HG02623 (cell line): Measurements from ENCODE around the gene ANKRD13D.
"Not testable (repeated sequence)": the region's sequence is repeated elsewhere in the genome, so short reads cannot be mapped to it uniquely, and the experiment has no call there.

Experiments
- ATAC-seq: cut with Tn5 transposase; IDR thresholded peaks from one replicate; pipeline ENCODE4 v1.9.1; 2021; ENCODE audit warnings: moderate library complexity; ENCODE audit not compliant: unreplicated experiment

Gene ANKRD13D

DNA sequence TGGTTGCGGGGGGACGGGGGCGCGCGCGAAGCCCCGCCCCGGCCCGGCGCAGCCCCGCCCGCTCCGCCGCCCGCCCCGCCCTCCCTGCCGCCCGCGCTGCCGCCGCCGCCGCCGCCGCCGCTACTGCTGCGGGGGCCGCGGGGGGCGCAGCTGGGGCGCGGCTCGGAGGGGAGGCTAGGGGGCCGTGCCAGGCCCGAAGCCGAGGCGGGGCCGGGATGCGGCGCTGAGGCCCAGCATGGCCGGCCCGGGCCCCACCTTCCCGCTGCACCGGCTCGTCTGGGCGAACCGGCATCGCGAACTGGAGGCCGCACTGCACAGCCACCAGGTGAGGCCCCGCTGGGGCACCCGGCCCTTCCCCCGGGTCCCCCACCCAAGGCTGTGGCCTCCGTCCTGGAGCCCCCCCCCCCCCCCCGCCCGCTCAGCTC lies at the start of gene ANKRD13D:
TSS of gene ANKRD13D (plus strand) at position 78 of the 425 bp plus-strand sequence. CDS start at position 236, 158 bp downstream.
- no peak for ATAC-seq

DNA sequence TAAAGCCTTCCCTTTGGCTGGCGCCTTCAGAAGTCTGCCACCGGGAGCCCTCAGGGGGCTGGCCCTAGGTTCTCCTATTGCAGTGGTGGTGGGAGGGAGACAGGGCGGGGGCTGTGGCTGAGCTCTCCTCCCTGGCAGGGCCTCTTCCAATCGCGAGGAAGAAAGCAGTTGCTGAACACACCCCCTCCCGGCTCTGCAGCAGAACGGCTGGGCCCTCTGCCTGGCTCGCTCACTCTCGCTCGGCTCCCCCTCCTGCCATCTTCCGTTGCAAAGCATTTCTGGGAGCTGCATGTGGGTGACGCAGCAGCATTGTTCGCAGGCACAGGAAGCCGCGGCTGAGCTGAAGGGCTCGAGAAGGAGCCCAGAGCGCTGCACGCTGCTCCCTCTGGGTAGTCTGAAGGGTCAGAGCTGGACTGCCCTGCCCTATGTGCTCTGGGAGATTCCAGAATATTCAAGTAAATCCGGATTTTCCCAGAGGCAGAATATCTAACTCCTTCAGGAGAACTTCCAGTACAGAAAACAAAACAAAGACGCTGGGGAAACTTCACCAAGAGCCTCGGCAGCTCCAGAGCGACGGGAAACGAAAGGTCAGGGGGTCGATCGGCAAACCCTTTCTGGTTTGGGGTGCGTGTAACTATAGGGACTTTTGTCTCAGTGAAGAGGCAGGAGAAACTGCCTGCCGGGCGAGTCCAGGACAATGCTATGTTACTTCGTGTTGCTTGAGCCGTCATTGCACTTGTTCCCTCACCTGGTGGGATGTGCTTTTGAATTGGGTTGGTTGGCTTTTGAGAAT lies 49.1 kb upstream of the ANKRD13D start:
- peak; percentile 81 for ATAC-seq

DNA sequence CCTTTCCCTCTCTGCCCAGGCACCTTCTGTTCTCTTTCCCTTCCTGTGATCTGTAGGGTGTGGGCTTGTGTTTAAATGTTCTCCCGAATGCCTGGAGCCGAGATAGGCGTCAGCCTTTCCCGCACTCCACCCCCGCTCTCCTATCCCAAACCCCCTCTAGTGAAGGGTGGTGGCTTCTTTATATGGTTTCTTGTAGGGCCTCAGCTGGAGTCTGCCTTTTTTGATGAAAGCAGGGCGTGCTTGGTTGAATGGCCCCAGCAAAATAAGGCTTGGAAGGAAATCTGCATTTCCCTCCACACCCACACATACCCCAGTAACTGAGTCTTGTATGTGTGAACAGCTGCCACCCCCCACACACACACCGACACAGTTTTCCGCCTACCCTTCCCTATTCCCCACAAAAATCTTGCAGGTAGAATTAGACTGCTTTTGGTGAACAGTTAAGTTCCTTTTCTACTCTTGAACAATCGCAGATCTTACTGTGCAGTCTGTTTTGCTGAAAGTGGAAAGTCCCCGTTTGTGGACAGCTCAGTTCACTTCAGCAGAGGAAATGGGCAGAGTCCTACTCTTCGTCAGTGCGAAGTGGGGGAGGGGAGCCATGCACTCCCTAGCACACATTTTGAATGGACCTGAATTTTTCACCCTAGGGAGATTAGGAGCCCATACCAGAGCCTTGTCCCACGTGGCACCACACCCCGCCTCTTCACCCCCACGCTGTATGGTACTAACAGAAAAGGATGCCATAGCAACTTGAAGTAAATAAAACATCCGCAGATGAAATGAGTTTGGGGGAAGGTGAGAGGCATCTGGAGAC lies 48.3 kb upstream of the ANKRD13D start:
- ATAC-seq, result no peak

DNA sequence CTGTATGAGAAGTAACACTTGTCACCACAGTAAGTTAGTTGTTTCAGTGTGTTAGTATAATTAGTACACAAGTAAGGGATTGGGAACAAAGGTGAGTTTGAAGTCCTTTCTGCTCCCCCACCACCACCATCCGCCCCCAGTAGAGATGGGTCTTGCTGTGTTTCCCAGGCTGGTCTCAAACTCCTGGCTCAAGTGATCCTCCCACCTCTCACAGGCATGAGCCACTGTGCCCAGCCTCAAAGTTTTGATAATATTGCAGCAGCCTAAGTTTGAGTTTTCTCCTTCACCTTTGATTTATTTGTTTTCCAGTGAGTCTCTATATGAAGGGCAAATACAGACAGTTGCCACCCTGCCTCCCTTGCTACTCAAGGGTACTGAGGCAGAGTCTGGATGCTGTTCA lies 46.6 kb upstream of the ANKRD13D start:
- no peak for ATAC-seq

DNA sequence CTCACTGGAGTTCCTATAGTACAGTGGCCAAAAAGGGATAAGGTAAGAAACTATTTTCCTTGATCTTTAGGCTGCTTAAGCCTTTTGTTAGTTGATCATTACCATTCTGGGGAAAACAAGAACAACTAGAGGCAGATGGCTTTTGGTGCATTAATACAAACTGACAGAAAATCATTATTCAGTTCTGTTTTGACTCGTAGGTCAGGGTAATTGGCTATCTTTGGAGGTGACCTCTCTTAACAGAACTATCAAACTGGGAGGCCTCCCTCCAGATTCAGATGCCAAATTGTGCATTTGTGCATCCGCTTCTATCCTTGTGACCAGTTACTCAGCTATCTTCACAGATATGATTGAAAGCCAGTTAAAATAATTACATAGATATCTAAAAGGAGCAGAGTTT lies 46.1 kb upstream of the ANKRD13D start:
- ATAC-seq, result no peak

DNA sequence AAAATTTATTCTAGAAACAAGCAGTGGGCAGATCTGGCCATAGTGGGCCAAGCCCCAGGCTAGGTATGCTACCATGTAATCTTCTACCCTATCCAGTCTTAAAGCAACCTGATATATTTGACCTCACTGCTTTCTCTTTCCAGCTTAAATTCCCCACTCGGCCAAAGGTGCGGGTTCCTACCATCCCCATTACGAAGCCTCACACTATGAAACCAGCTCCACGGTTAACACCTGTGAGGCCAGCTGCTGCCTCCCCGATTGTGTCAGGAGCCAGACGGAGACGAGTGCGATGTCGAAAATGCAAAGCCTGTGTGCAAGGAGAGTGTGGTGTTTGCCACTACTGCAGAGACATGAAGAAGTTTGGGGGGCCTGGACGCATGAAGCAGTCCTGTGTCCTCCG lies 44.1 kb upstream of the ANKRD13D start:
- ATAC-seq, result no peak

DNA sequence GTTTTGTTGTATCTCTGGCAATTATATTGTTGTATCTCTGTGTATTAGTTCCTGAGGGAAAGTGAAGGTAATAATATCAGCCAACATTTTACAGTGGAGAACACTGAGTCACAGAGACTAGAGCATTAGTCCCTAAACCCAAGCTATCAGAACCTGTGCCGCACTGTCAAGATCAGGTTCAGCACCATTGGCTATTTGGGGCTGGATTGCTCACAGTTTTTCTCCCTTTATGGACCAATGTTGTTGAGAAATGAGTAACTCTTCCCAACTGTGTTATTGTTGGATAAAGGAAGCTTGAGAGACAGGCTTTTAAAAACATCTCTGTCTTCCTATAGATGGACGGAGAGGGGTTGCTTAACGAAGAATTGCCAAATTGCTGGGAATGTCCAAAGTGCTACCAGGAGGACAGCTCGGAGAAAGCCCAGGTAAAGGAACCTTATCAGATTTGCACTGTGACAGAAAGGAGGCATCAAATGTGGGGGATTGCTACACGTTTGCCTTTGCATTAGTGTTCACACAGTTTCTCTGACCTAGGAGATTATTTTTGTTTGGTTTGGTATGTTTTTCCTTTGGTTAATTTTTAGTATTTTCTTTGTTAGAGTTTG lies 41.1 kb upstream of the ANKRD13D start:
- no peak for ATAC-seq

DNA sequence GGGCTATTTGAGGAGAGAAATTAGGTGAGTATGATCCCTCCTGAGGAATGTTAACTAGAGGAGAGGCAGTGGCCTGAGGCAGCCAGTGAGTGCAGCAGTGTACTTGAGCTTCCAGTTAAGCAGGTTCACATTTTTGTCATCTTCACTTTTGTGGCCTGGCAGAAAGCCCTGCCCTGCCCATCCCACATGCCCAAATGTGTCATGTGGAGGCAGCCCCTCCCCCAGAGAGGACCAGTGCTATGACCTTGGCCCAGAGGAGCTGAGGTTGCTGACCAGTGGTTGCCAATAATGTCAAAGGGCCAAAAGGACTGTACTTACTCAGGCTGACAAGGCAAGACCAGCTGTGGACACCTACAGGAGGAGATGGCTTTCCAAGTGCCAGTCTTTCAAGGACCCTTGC lies 40.5 kb upstream of the ANKRD13D start:
- no peak for ATAC-seq

DNA sequence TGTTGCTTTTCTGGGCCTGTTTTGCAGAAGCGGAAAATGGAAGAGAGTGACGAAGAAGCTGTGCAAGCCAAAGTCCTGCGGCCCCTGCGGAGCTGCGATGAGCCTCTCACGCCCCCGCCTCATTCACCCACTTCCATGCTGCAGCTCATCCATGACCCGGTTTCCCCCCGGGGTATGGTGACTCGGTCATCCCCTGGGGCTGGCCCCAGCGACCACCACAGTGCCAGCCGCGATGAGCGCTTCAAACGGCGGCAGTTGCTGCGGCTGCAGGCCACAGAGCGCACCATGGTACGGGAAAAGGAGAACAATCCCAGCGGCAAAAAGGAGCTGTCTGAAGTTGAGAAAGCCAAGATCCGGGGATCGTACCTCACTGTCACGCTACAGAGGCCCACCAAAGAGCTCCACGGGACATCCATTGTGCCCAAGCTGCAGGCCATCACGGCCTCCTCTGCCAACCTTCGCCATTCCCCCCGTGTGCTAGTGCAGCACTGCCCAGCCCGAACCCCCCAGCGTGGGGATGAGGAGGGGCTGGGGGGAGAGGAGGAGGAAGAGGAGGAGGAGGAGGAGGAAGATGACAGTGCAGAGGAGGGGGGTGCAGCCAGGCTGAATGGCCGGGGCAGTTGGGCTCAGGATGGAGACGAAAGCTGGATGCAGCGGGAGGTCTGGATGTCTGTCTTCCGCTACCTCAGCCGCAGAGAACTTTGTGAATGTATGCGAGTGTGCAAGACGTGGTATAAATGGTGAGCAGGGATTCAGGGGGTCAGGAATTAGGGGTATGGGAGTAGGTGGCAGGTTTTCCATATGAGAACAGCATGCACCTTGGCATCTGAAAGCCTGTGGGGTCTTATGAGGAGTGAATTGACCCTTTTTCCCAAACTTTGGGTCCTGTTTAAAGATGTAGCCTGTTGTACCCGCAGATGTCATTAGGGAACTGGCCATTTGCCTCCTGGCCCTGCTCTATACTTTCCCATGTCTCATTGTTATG lies 38.8 kb upstream of the ANKRD13D start:
- no peak for ATAC-seq

DNA sequence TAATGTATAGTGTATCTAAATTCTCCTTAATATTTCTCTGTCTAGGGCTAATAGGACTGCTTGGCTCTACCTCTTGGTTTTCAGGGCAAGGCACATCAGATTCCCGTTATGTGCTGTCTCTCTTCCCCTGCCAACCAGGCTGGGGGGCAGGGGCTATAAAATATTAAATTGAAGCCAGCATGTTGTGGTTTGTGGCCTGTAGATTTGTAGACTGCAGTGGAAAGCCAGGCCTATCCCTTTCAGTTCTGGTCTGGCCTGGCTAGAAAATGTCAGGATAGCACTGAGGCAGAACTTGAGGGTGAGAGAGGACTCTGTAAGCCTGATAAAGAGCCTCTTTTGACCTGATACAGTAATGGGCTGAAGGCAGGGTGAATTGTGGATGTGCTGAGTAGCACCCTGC lies 37.3 kb upstream of the ANKRD13D start:
- no peak for ATAC-seq

DNA sequence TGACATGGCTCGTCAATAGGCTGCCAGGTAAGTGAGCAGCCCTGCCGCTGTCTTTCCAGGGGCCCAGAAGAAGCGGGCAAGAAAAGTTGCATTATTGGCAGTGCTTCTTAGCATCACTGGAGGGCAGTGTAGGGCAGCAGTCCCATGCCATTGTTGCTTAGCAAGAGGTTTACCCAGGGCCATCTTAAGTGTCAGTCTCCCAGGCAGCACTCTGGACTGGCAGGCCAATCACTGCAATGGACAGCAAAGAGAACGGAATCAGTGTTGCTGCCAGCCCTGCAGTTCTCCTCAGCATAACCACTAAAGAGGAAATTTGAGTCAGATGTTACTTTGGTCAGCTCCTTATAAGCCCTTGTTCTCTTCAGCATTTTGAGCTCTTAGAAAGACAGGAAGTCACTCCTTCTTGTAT lies 36.3 kb upstream of the ANKRD13D start:
- ATAC-seq, result no peak

DNA sequence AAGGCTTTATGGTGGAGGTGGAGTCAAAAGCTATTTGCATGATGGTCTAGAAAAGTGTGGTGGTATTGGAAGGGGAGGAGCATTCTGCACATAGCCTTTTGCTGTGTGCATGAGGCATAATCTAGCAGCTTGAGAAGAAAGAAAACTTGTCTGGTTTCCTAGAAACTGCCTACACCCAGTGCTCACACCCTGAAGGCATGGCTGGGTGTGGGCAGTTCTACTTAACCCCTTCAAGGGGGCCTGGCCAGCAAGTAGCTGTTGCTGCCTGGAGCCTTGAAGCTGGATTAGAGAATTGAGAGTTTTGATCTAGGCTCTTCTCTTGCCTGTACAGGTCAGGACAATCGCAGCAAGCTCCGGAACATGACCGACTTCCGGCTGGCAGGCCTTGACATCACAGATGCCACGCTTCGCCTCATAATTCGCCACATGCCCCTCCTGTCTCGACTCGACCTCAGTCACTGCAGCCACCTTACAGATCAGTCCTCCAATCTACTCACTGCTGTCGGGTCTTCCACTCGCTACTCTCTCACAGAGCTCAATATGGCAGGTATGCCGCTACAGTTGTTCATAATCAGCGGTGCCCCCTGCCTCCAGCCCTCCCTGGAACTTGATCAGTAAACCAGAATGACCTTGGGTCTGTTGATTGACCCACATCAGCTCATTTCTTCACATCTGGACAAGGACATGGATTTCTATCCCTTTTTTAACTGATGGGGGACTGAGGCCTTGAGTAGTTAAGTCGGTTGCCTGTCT lies 35.1 kb upstream of the ANKRD13D start:
- no peak for ATAC-seq

DNA sequence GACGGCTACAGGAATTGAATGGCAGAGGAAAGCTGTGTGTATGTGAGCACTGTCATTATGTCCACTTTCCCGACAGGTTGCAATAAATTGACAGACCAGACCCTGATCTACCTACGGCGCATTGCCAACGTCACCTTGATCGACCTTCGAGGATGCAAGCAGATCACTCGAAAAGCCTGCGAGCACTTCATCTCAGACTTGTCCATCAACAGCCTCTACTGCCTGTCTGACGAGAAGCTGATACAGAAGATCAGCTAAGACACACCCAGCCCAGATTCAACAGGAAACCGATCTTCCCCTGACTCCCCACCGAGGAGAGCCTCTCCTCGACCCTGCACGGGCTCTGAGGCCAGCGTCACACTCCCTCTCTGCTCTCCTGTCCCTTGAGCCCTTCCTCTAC lies 34.3 kb upstream of the ANKRD13D start:
- ATAC-seq, result no peak

DNA sequence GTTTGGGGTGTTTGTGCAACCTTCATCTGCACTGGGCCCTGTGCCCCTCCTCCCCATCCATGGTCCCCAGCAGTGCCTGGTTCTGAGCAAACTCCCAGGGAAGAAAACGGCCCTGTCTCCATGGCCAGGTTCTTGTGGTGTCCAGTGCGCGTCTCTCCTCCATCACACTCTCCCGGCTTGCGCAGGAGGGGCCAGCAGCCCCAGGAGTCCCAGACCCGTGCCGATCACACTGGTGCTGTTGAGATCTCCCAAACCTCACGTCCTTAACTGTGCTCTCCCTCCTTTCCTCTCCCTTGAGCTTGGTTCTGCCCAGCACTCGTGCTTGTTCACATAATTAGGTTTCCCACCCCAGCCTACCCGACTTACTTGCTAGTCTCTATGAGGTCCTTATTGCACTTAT lies 33.8 kb upstream of the ANKRD13D start:
- no peak for ATAC-seq

DNA sequence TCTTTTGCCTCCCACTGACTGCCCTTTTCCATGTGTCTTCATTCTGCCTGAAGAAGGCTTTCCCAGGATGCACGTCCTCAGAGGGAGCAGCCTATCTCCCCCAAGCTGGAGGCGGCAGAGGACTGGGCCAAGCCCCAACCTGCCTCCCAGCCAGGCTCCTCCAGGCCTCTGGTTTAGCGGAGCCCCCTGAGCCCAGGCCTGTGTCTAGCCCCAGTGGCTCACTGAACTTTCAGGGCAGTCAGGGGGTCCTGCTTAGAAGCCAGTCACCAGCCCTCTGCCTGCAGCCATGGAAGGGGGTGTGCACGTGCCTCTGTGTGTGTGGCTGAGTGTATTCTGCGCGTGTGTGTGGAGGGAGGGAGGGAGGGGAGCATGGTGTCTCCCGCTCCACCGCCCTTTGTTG lies 33.2 kb upstream of the ANKRD13D start:
- ATAC-seq, result no peak

DNA sequence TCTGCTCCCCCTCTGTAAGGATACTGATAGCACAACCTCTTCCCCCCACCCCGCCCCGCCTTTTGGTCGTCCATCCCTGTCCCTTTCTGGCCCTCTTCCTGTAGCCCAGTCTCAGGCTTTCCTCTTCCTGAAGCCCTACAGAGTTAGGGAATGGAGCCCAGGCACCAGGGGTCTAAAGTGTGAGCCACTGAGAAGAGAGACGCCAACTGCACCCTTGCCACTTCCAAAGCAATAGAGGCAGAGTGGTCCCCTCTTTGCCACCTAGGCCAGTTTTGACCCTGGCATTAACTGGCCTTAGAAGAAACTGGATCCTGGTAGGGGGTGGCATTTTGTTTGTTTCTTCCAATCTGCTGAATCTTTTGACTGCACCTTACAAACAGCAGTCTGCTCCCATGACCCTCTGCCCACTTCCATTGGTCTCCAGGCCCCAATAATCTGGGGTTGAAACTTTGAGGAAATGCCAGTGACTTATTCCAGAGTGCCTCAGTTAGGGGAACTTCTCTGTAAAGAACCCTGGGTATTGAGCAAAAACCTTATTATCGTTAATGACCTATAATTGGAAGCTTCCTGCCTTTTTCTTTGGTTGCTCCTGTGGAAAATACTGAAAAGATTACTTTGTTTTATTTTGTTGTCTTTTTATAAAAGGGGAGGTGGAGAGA lies 32.5 kb upstream of the ANKRD13D start:
- ATAC-seq, result no peak

DNA sequence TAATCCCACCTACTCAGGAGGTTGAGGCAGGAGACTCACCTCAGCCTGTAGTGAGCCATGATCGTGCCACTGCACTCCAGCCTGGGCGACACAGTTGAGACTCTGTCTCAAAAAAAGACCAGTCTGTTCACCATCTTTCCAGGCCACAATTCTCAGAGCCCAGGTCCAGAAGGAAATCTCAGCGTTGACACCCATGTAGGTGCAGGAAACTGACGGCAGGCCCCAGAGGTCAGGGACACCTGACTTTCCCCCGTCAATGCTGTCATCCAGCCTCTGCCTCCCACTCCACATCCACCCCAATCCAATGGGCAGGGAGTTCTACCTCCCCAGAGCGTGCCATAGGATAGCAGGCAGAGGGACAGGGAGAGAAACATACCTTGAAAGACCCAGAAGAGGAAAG lies 28.7 kb upstream of the ANKRD13D start:
- ATAC-seq, result no peak

DNA sequence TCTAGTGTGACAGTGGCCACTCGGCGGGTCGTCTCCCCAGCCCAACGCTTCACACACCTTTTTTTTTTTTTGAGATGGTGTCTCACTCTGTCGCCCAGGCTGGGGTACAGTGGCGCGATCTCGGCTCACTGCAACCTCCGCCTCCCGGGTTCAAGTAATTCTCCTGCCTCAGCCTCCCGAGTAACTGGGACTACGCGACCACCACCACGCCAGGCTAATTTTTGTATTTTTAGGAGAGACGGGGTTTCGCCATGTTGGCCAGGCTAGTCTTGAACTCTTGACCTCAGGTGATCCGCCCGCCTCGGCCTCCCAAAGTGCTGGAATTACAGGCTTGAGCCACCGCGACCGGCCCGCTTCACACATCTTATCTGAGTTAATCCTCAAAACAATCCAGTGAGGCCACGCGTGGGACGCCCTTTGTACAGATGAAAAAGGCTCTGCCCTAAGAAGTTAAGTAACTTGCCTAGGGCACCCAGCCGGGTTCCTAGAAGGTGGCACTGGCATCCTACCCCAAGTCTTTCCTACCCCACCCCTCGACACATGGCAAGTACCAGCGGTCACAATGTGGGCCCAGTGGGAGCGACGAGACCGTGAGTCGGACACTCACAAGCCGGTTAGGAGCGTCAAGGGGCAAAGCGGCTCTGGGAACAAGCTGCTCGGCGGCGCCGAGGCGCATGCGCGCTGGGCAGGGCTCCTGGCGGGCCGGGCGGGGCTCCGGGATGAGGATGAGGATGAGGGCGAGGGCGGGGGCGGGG lies 28.0 kb upstream of the ANKRD13D start:
- not testable (repeated sequence) for ATAC-seq

DNA sequence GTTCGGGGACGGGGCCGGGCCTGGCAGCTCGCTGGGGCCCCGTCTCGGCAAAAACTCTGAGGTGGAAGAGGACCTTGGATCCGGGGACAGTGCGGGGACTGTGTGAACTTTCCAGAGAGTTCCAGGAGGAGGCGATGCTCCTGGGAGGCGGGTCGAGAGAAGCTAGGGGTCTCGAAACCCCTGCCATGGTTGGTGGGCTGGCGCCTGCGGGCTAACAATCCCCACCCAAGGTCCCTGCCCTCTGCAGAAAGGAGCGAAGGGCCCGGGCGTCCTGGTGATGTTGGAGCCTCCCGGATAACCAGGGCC lies 27.5 kb upstream of the ANKRD13D start:
- ATAC-seq, result no peak
